IMR-90 (cell line): ENCODE measurements around the gene DLGAP3. TPM values are rescaled to one million over a fixed set of nuclear protein-coding genes. Genes with fewer than 3 reads are reported as not detected.

Experiments used
- ATAC-seq: fragments of 200-7000 bp; cut with Tn5 transposase; 2 replicates; pipeline ENCODE4 v1.9.1; 2020; ENCODE audit warnings: low read depth, mild to moderate bottlenecking, moderate library complexity
- BruUV-seq: library from RNA; stranded (reverse); fragments of 400-500 nt; replicated peaks from 2 replicates; lab custom pipeline; 2021; lab: Mats Ljungman, UMichigan
- CTCF ChIA-PET: fragments of 300-600 bp; formaldehyde crosslinking; extraction: SDS; loops from one replicate; lab custom pipeline; 2021; ENCODE audit warnings: antibody characterized with exemption; lab: Yijun Ruan, JAX
- POLR2A ChIA-PET: fragments of 300-600 bp; sonication (Branson Sonifier 250); formaldehyde crosslinking; loops from one replicate; lab custom pipeline; 2022; ENCODE audit warnings: antibody characterized with exemption; ENCODE audit not compliant: unreplicated experiment; lab: Charles Lee
- DNase-seq: peaks from one replicate; pipeline ENCODE4 v3.0.0; 2013
- H2AFZ ChIP-seq: replicated peaks from 2 replicates; pipeline ENCODE3; 2013; ENCODE audit warnings: low read length, mild to moderate bottlenecking; ENCODE audit not compliant: poor library complexity
- H2AK5ac ChIP-seq: 2 replicates; pipeline ENCODE4 v1.6.1; 2013; ENCODE audit warnings: low read depth, low read length, inconsistent platforms
- H2AK9ac ChIP-seq: replicated peaks from 2 replicates; pipeline ENCODE3; 2013; ENCODE audit warnings: mild to moderate bottlenecking, low read depth, low read length, moderate library complexity; ENCODE audit not compliant: poor library complexity
- H2BK120ac ChIP-seq: 2 replicates; pipeline ENCODE4 v1.6.1; 2013; ENCODE audit warnings: low read depth, low read length, inconsistent platforms
- H2BK15ac ChIP-seq: 3 replicates; pipeline ENCODE4 v1.6.1; 2013; ENCODE audit warnings: low read depth, low read length, inconsistent platforms
- H2BK20ac ChIP-seq: 2 replicates; pipeline ENCODE4 v1.6.1; 2013; ENCODE audit warnings: low read depth, mild to moderate bottlenecking, inconsistent platforms, low read length, moderate library complexity
- H2BK5ac ChIP-seq: 2 replicates; pipeline ENCODE4 v1.6.1; 2013; ENCODE audit warnings: mild to moderate bottlenecking, low read depth, low read length, inconsistent platforms; ENCODE audit not compliant: poor library complexity, severe bottlenecking
- H3K14ac ChIP-seq: replicated peaks from 2 replicates; pipeline ENCODE4 v1.6.1; 2013; ENCODE audit warnings: low read depth, low read length, inconsistent platforms
- H3K18ac ChIP-seq: 2 replicates; pipeline ENCODE4 v1.6.1; 2013; ENCODE audit warnings: low read depth, low read length, control low read depth
- H3K23ac ChIP-seq: 2 replicates; pipeline ENCODE4 v1.6.1; 2013; ENCODE audit warnings: low read depth, low read length, inconsistent platforms
- H3K27ac ChIP-seq: 2 replicates; pipeline ENCODE4 v1.5.1; 2013; ENCODE audit warnings: mild to moderate bottlenecking, control low read depth, low read length; ENCODE audit not compliant: insufficient read depth
- H3K27me3 ChIP-seq: 2 replicates; pipeline ENCODE4 v1.6.1; 2013; ENCODE audit warnings: low read length; ENCODE audit not compliant: control insufficient read depth, insufficient read depth
- H3K36me3 ChIP-seq: 2 replicates; pipeline ENCODE4 v1.6.1; 2013; ENCODE audit warnings: low read length, mixed read lengths; ENCODE audit not compliant: control insufficient read depth, insufficient read depth
- H3K4ac ChIP-seq: 2 replicates; pipeline ENCODE4 v1.6.1; 2013; ENCODE audit warnings: low read depth, low read length, inconsistent platforms
- H3K4me1 ChIP-seq: 2 replicates; pipeline ENCODE4 v1.6.1; 2013; ENCODE audit warnings: low read length, mixed read lengths; ENCODE audit not compliant: control insufficient read depth, insufficient read depth
- H3K4me2 ChIP-seq: 2 replicates; pipeline ENCODE4 v1.6.1; 2013; ENCODE audit warnings: low read depth, mild to moderate bottlenecking, control low read depth, low read length, moderate library complexity
- H3K4me3 ChIP-seq: 2 replicates; pipeline ENCODE4 v1.5.1; 2013; ENCODE audit warnings: low read depth, mild to moderate bottlenecking, control low read depth, low read length, moderate library complexity; ENCODE audit not compliant: insufficient read depth
- H3K56ac ChIP-seq: 2 replicates; pipeline ENCODE4 v1.6.1; 2013; ENCODE audit warnings: low read length, inconsistent platforms; ENCODE audit not compliant: insufficient read depth; ENCODE audit errors: extremely low read depth
- H3K79me1 ChIP-seq, 2 experiments: 2 replicates each; pipeline ENCODE4 v1.6.1; 2013; ENCODE audit warnings: low read length in 2 of 2, inconsistent platforms in 1 of 2, low read depth in 1 of 2
- H3K9ac ChIP-seq: 2 replicates; pipeline ENCODE4 v1.6.1; 2013; ENCODE audit warnings: low read depth, low read length, control low read depth
- H3K9me1 ChIP-seq: 2 replicates; pipeline ENCODE4 v1.6.1; 2013; ENCODE audit warnings: low read length, inconsistent platforms; ENCODE audit not compliant: insufficient read depth
- H3K9me3 ChIP-seq: 2 replicates; pipeline ENCODE4 v1.6.1; 2013; ENCODE audit warnings: low read length; ENCODE audit not compliant: control insufficient read depth, insufficient read depth
- H4K20me1 ChIP-seq: 2 replicates; pipeline ENCODE4 v1.6.1; 2013; ENCODE audit warnings: low read length, inconsistent platforms; ENCODE audit not compliant: insufficient read depth
- H4K5ac ChIP-seq: 2 replicates; pipeline ENCODE4 v1.6.1; 2013; ENCODE audit warnings: mild to moderate bottlenecking, low read depth, low read length, control low read depth
- H4K8ac ChIP-seq, 2 experiments: 2 replicates each; pipeline ENCODE4 v1.6.1; 2013; ENCODE audit warnings: low read depth in 2 of 2, low read length in 2 of 2, control low read depth in 1 of 2, inconsistent platforms in 1 of 2
- H4K91ac ChIP-seq: 2 replicates; pipeline ENCODE4 v1.6.1; 2013; ENCODE audit warnings: low read depth, low read length, inconsistent platforms; ENCODE audit not compliant: insufficient read depth
- BHLHE40 ChIP-seq: fragments of 150-350 bp; IDR thresholded peaks from 2 replicates; pipeline ENCODE4 v1.6.1; 2016; ENCODE audit warnings: mild to moderate bottlenecking, low read depth, low read length
- CEBPB ChIP-seq: IDR thresholded peaks from 2 replicates; pipeline ENCODE4 v1.6.1; 2012; ENCODE audit warnings: low read depth, low read length, improper control_type of control experiment
- CTCF ChIP-seq: conservative IDR thresholded peaks from 2 replicates; pipeline ENCODE4 v1.5.1; 2012; ENCODE audit warnings: mild to moderate bottlenecking, low read depth, low read length, improper control_type of control experiment
- ELK1 ChIP-seq: fragments of 150-350 bp; IDR thresholded peaks from 2 replicates; pipeline ENCODE4 v1.6.1; 2016; ENCODE audit warnings: low read depth, mild to moderate bottlenecking, low read length, moderate library complexity, borderline replicate concordance
- MAFK ChIP-seq: IDR thresholded peaks from 2 replicates; pipeline ENCODE4 v1.6.1; 2012; ENCODE audit warnings: low read depth, low read length, improper control_type of control experiment
- MAZ ChIP-seq: IDR thresholded peaks from 2 replicates; pipeline ENCODE4 v1.6.1; 2012; ENCODE audit warnings: low read depth, mild to moderate bottlenecking, low read length, improper control_type of control experiment, moderate library complexity, borderline replicate concordance
- MXI1 ChIP-seq: IDR thresholded peaks from 2 replicates; pipeline ENCODE4 v1.6.1; 2012; ENCODE audit warnings: low read depth, mild to moderate bottlenecking, low read length, moderate library complexity, borderline replicate concordance
- NFE2L2 ChIP-seq: fragments of 150-350 bp; IDR thresholded peaks from 2 replicates; pipeline ENCODE4 v1.6.1; 2016; ENCODE audit warnings: low read depth, mild to moderate bottlenecking, low read length
- POLR2A ChIP-seq: IDR thresholded peaks from 2 replicates; pipeline ENCODE4 v1.6.1; 2012; ENCODE audit warnings: mild to moderate bottlenecking, low read depth, low read length
- RAD21 ChIP-seq: IDR thresholded peaks from 2 replicates; pipeline ENCODE4 v1.6.1; 2012; ENCODE audit warnings: low read length, improper control_type of control experiment
- RCOR1 ChIP-seq: IDR thresholded peaks from 2 replicates; pipeline ENCODE4 v1.6.1; 2012; ENCODE audit warnings: mild to moderate bottlenecking, low read length, improper control_type of control experiment; ENCODE audit not compliant: insufficient replicate concordance
- RFX5 ChIP-seq: IDR thresholded peaks from 2 replicates; pipeline ENCODE4 v1.8.0; 2012; ENCODE audit warnings: low read depth, mild to moderate bottlenecking, low read length, moderate library complexity
- SMC3 ChIP-seq: fragments of 150-350 bp; IDR thresholded peaks from 2 replicates; pipeline ENCODE4 v1.6.1; 2016; ENCODE audit warnings: low read depth, mild to moderate bottlenecking, antibody characterized with exemption, low read length, moderate library complexity
- USF2 ChIP-seq: fragments of 150-350 bp; IDR thresholded peaks from 2 replicates; pipeline ENCODE4 v1.6.1; 2017; ENCODE audit warnings: mild to moderate bottlenecking, antibody characterized with exemption, low read length, low read depth
- WGBS, 2 experiments: methylation state at CpG; one replicate each; pipeline versions ENCODE4 v1.1.5 to v1.1.7; 2013; ENCODE audit warnings: missing lambda C conversion rate in 2 of 2; ENCODE audit not compliant: insufficient read length in 1 of 2; ENCODE audit errors: extremely low coverage in 2 of 2; 5-methylcytosine and 5-hydroxymethylcytosine counted together
- dilution Hi-C: fragments of 300-500 bp; cut with HindIII; formaldehyde crosslinking; loops from one replicate; pipeline ENCODE4 v1.14.3; 2018; ENCODE audit warnings: low sequenced_read_pairs; ENCODE audit not compliant: unreplicated experiment
- in situ Hi-C: fragments of 300-500 bp; cut with MboI; formaldehyde crosslinking; loops from 3 replicates; pipeline ENCODE4 v1.14.3; 2019; ENCODE audit warnings: low sequenced_read_pairs, inconsistent platforms, mixed read lengths
- intact Hi-C: fragments of 100-400 bp; cut with micrococcal nuclease; formaldehyde crosslinking; loops from 2 replicates; pipeline ENCODE4 v1.10.0; 2022
- polyA plus RNA-seq, 3 experiments: library from polyadenylated mRNA; depleted of rRNA; stranded (reverse); fragments of >200 nt; gene quantifications; 2 replicates each; pipeline ENCODE4 v1.2.3, GENCODE V29; 2012; ENCODE audit warnings: low replicate concordance in 1 of 3
- total RNA-seq: library from RNA; depleted of rRNA; stranded (reverse); fragments of >200 nt; gene quantifications from 2 replicates; pipeline ENCODE4 v1.2.3, GENCODE V29; 2012

Gene DLGAP3
- total and polyA plus RNA-seq, 2 of the 4 experiments (the other 2 are of a cell fraction): 0.02 TPM; not detected in 1

GRCh38 chr1:34874296-34874952 lies 55.0 kb downstream of the DLGAP3 start:
- Histone ChIP-seq H2BK5ac (no peak overlapping the region), H4K20me1 (no peaks in the 10 kb centered on the region), H3K9me1 (no peaks in the 10 kb centered on the region), H3K18ac (no peak overlapping the region), H2BK20ac (no peak overlapping the region), H3K27me3 (peaks cover 40% of the 10 kb centered on the region), H3K56ac (no peak overlapping the region), H4K8ac (no peak overlapping the region), H2BK15ac (no peak overlapping the region), H4K5ac (no peak overlapping the region), H3K4me3 (no peak overlapping the region), H3K4me1 (no peaks in the 10 kb centered on the region), H3K4me2 (no peak overlapping the region), H2AK5ac (no peak overlapping the region), H3K23ac (no peak overlapping the region), H2AK9ac (no peak overlapping the region), H3K79me1 (no peaks in the 10 kb centered on the region), H2BK120ac (no peak overlapping the region), H3K14ac (no peak overlapping the region), H3K9me3 (no peaks in the 10 kb centered on the region; the same call in 1 of the 2 replicates), H2AFZ (no peak overlapping the region), H3K27ac (no peak overlapping the region), H4K91ac (no peak overlapping the region), H3K4ac (no peak overlapping the region), H3K36me3 (no peaks in the 10 kb centered on the region), H3K9ac (no peak overlapping the region)
- in situ Hi-C loops (no loop called here), intact Hi-C loops (no loop called here), dilution Hi-C loops (no loop called here)
- no peak for ATAC-seq
- ChIA-PET POLR2A (no interaction called here), CTCF (interaction anchor here (0.6 kb wide), 1 partner anchor 8 kb away, joined by 3 read pairs; no protein-coding TSS in a partner anchor)
- DNase-seq: no peak
- BruUV-seq: no TSS peak
- WGBS, 2 experiments: no CpG with 5 or more reads among the region's 4 CpGs
- TF ChIP-seq SMC3: no peak
- no peak for TF ChIP-seq RFX5
- no peak for TF ChIP-seq USF2
- TF ChIP-seq POLR2A: no peak
- TF ChIP-seq MAFK: no peak
- TF ChIP-seq RCOR1: no peak
- no peak for TF ChIP-seq MXI1
- no peak for TF ChIP-seq CTCF
- no peak for TF ChIP-seq MAZ
- TF ChIP-seq NFE2L2: no peak
- no peak for TF ChIP-seq BHLHE40
- TF ChIP-seq RAD21: no peak
- TF ChIP-seq ELK1: no peak
- TF ChIP-seq CEBPB: no peak
